Measurements from ENCODE around the gene TRIP12.
A peak's percentile ranks its signal among the peaks of the same experiment; 100 is the strongest.
"Not testable (repeated sequence)": the region's sequence is repeated elsewhere in the genome, so short reads cannot be mapped to it uniquely, and the experiment has no call there.

TRIP12 gene

GRCh38 chr2:229873123-229873581 is 48.7 kb downstream of the TRIP12 start:
- no peak for DNase-seq

DNA sequence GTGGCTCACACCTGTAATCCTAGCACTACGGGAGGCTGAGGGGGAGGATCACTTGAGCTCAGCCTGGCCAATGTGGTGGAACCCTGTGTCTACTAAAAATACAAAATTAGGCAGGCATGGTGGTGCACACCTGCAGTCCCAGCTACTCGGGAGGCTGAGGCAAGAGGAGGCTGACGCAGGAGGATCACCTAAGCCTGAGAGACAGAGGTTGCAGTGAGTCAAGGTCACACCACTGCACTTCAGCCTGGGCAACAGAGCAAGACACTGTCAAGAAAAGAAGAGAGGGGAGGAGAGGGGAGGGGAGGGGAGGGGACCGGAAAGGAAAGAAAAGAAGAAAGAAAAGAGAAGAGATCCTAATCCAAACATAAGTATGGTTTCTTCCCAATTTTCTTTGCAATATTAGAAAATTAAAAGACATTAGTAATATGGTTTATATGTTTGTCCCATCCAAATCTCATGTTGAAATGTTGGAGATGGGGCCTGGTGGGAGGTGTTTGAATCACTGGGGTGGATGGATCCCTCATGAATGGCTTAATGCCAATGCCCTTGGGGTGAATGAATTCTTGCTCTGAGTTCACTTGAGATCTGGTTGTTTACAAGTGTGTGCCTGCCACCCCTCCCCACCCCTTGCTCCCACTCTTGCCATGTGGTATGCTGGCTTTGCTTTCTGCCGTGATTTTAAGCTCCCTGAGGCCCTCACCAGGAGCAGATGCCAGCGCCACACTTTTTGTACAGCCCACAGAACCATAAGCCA is 50.7 kb downstream of the TRIP12 start:
- no peak for DNase-seq

DNA sequence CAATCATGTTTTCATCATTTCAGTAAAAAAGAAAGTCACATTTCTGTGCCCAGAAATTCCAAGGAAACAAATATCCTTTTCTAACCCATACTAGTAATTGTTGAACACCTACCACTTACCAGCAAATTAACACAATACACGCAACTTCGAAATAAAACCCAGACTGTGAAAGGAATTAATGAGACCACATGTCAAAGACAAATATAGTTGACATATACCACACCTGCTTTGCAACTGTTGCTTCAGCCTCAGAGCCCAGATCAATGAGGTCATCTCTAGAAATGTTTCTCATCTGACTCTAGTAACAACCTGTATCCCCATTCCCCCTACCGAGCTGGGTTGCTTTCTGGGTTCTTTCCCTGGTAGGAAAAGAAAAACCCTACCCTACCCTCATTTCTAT is 52.6 kb downstream of the TRIP12 start:
- no peak for DNase-seq

DNA sequence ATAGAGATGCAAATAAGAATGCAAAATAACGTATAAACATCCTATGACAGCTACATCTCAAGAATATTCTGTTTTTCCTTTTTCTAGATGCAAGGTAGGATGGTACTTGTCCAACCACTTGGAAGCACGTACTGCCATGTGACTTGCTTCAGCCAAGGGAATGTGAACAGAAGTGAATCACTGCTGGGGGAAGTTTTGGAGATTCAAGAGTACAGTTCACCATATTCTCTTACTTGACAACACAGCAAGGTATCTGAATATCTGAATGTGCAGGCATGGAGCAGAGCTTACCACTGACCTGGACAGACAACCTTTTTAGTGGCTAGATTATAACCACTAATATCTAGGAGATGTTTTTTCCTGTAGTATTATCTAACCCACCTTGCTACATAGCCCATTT is 53.0 kb downstream of the TRIP12 start:
- no peak for DNase-seq

DNA sequence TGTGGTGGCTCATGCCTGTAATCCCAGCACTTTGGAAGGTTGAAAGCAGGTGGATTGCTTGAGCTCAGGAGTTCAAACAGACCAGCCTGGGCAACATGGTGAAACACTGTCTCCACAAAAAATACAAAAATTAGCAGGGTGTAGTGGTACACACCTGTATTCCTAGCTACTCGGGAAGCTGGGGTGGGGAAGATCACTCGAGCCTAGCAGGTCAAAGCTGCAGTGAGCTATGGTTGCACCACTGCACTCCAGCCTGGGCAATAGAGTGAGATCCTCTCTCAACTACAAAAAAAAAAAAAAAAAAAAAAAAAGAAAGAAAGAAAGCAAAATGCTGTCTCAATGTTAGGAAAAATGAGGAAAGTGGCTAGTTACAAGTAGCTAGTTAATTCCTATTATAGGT is 56.8 kb downstream of the TRIP12 start:
- DNase-seq: no peak

DNA sequence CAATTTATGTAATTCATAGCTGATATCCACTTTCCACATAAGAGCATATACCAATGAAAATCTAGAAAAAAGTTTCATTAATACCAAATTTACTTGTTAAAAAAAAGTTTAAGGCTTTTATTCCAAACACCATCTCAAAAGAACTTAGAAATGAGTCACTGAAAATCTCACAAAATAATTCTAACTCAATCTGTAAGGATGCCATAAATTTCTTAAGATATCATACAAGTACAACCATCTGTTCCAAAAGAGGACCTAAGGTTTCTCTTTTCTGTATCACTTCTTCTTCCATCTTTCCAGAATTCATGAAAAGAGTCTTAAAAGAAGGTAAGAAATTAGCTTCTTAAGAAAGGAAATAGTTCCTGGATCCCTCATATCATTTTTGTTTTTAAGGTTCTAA is 60.4 kb downstream of the TRIP12 start:
- DNase-seq: no peak

GRCh38 chr2:229860334-229860733 is 61.5 kb downstream of the TRIP12 start:
- no peak for DNase-seq

- DNase-seq: no peak
Measured at GRCh38 chr2:229858351-229858750, 63.5 kb downstream of the TRIP12 start.

DNA sequence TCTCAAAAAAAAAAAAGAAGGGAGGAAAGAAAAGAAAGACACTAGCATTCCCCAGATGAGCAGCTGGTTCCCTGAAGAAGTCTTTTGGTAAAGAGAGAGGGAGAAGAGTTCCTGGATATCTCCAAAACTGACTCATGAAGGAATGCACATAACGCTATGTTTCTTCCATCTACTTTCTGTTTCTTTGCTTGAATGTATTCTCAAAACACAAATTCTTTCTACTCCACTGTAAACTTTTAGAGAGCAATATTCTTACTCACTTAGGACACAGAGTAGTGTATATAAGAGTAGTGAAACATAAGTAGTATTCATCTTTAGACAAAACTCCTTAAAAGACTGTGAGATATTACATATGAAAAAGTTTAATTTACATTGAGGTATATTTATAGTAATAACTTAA is 64.2 kb downstream of the TRIP12 start:
- DNase-seq: no peak

DNA sequence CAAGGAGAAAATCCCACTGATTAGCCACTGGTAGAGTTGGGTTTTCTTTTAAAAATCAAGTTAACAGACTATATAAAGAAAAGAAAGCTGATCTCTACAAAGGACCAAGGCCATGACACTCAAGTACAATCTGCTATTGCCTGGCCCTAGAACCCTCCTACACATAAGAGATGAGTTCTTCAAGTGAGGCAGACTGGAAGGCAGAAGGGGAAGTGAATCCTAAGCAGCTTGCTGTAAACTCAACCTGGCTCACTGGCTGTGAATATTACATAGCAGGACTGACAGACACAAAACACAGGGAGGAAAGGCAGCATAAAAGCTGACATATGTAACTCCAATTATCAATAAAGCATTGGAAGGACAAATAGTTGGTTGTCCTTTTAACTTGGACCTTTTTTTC is 65.4 kb downstream of the TRIP12 start:
- no peak for DNase-seq

DNA sequence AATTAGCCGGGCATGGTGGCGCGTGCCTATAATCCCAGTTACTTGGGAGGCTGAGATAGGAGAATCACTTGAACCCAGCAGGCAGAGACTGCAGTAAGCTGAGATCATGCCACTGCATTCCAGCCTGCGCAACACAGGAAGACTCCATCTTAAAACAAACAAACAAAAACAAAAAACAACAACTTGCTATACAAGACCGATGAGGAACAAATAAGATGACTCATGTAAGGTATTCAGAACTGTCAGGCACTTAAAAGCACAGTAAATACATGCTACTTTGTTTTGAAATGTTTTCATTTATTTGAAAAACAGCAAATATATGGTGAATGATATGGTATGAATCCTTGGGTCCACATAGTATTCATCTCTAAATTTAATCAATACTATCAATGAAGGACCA is 66.7 kb downstream of the TRIP12 start:
- no peak for DNase-seq

DNA sequence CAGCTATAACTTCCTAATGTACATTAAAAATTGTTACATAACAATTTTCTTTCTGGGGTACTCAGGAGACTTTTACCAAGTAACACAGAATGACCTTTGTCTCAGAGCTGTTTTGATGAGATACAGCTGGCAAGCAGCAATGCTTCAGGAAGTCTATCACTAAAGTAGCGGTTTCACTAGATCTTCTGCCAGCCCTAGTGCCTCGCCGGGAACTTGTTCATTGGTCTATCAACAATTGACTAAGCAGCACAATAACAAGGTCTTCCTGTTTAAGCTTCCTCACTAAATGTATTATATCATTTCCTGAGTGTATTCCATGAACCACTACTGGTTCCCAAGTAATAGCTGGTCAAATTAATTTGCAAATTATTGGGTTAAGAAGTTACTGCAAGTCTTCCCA is 69.2 kb downstream of the TRIP12 start:
- peak; percentile 47 for DNase-seq

DNA sequence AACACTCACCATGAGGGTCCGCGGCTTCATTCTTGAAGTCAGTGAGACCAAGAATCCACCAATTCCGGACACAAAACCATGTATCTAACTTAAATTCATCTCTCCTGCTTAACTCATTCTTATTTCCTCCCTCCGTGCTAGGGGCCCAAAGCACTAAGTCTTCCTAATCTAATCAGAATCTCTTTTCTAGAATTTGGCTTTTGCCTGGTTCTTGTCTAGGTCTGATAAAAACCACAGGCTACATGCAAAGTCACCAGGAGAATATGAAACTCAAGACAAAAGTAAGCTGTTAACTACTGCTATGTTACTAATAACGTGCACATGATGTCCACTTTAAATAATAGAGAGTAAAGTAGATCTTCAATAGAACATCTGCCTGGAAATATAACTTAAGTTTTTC is 69.9 kb downstream of the TRIP12 start:
- DNase-seq: no peak

GRCh38 chr2:229850355-229851275 is 71.2 kb downstream of the TRIP12 start:
- DNase-seq: peak; percentile 33

DNA sequence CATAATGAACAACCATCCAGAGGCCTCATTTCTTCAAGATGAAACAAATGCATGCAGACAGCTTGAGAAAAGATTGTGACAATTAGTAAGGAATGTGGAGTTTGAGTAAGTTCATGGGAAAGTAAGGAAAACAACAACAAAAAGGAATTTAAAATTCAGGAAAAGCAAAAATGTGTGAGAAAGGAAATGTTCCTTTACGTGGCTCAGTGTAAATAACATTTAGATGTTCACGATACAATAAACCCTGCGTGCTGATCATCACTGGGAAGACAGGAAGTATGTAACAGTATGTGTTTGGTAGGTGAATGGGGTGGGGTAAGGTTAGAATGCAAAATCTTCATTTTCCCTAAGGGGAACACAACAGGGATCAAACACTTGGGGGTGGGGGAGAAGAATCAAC is 72.7 kb downstream of the TRIP12 start:
- no peak for DNase-seq

DNA sequence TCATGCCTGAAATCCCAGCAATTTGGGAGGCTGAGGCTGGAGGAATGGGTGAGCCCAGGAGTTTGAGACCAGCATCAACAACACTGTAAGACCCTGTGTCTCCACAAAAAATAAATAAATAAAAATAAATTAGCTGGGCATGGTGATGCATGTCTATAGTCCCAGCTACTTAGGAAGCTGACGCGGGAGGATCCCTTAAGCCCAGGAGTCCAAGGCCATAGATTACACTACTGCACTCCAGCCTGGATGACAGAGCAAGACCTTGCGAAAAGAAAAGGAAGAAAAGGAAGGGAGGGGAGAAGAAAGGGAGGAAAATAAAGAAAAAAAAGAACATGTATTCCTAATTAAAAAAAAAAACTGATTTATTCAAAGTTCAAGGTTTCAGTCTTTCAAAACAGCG is 78.2 kb downstream of the TRIP12 start:
- DNase-seq: no peak

DNA sequence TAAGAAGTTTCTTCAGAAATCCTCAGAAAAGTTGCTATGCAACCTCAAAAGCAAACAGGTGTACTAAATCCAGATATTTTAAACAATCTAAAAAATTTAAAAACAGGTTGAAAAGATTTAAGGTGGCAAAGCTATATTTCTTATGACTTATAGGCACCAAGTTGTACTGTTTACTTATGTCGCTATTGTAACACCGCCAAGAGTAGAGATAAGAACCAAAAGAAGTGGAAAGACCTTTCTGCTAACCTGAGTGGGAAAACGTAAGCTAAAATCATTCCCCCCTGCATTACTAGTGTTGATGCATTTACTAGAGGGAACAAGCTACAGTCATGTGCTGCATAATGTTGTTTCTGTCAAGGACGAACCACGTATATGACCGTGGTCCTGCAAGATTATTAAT is 83.1 kb downstream of the TRIP12 start:
- no peak for DNase-seq

- no peak for DNase-seq
Measured at GRCh38 chr2:229836847-229837246, 85.0 kb downstream of the TRIP12 start.

- no peak for DNase-seq
Measured at GRCh38 chr2:229835596-229836283, 86.1 kb downstream of the TRIP12 start.

DNA sequence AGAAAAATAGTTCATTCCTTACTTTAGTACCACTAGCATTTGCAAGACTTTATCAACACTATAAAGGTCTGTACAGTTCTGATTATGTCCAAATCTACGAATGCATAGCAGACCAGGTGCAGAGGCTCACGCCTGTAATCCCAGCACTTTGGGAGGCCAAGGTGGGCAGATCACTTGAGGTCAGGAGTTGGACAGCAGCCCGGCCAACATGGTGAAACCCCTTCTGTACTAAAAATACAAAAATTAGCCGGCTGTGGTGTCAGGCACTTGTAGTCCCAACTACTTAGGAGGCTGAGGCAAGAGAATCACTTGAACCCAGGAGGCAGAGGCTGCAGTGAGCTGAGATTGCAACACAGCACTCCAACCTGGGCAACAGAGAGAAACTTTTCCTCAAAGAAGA is 87.4 kb downstream of the TRIP12 start:
- not testable (repeated sequence) for DNase-seq

DNA sequence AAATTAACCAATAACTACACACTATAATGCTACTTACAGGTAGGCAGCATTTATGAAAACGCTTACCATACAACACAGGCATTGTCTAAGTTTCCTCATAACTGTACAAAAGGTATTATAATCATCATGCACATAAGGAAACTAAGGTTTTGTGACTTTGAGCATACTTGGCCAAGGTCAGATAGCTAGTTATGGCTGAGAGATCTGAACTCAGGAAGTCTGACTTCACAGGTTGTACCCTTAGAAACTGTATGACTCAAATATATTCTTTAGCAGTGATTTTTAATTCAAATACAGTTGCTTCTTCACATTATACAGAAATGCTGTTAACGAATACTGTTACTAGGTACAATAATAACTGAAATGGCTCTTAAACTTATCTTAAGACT is 89.3 kb downstream of the TRIP12 start:
- no peak for DNase-seq

- DNase-seq: no peak
Measured at GRCh38 chr2:229831805-229832509, 89.9 kb downstream of the TRIP12 start.

DNA sequence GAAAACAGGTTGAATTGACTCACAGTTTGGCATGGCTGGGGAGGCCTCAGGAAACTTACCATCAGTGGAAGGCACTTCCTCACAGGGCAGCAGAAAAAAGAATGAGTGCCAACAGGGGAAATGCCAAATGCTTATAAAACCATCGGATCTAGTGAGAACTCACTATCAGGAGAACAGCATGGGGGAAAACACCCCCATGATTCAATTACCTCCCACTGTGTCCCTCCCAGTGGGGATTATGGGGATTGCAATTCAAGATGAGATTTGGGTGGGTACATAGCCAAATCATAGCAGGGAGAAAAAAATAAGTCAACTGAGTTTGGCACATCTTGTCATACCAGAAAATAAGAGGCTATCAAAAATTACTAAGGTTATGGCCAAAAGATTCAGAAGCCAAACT is 96.3 kb downstream of the TRIP12 start:
- no peak for DNase-seq
